Testis (tissue), 3 donors: Measurements from ENCODE around the gene COG2. TPM values are rescaled to one million over a fixed set of nuclear protein-coding genes. Genes with fewer than 3 reads are reported as not detected.

ENCODE experiments used
- DNase-seq: peaks from one replicate; pipeline ENCODE4 v3.0.0-alpha.2; 2019
- H3K27ac ChIP-seq, 2 donors: fragments of 200-600 bp; sonication (generic); one replicate each; pipeline ENCODE4 v1.5.1; 2019
- H3K27me3 ChIP-seq: fragments of 200-600 bp; sonication (generic); one replicate; pipeline ENCODE4 v1.5.1; 2019
- H3K36me3 ChIP-seq: fragments of 200-600 bp; sonication (generic); one replicate; pipeline ENCODE4 v1.5.1; 2017; ENCODE audit warnings: low read depth; ENCODE audit errors: missing control alignments
- H3K4me1 ChIP-seq: fragments of 200-600 bp; sonication (generic); one replicate; pipeline ENCODE4 v1.5.1; 2019
- H3K4me3 ChIP-seq, 2 donors: fragments of 200-600 bp; sonication (generic); one replicate each; pipeline ENCODE4 v1.5.1; 2017 to 2019
- H3K9me3 ChIP-seq: fragments of 200-600 bp; sonication (generic); one replicate; pipeline ENCODE4 v1.5.1; 2017
- POLR2A ChIP-seq: fragments of 450-650 bp; IDR thresholded peaks from one replicate; pipeline ENCODE4 v1.6.1; 2017; ENCODE audit warnings: antibody characterized with exemption, mild to moderate bottlenecking, moderate library complexity
- WGBS, 2 donors: methylation state at CpG; one replicate each; pipeline ENCODE4 v1.1.5; 2018; 5-methylcytosine and 5-hydroxymethylcytosine counted together
- intact Hi-C: fragments of 100-400 bp; cut with DNase I; formaldehyde crosslinking; loops from one replicate; pipeline ENCODE4 v1.15.1; 2023; ENCODE audit warnings: low total_unique reads
- polyA plus RNA-seq: library from polyadenylated mRNA; stranded (reverse); fragments of 350-450 nt; fragmentation: Illumina TruSeq; extraction: RNeasy Lipid Tissue Mini Kit (QIAGEN cat#74804); gene quantifications from one replicate; pipeline ENCODE4 v1.2.3, GENCODE V29; 2014; ENCODE audit warnings: low read depth, low replicate concordance; ENCODE audit not compliant: insufficient read depth
- total RNA-seq, 2 donors: library from RNA; depleted of rRNA; stranded (reverse); fragments of >200 nt; gene quantifications; one replicate each; pipeline ENCODE4 v1.2.3, GENCODE V29; 2016
- TF ChIP-seq, protein P1 (sequence below), 3 experiments: fragments of 450-650 bp in 2 of 3; fragments of 200-600 bp in 1 of 3; sonication (generic) in 1 of 3; IDR thresholded peaks; one replicate each; pipeline ENCODE4 v1.5.1; 2016 to 2019; ENCODE audit warnings: antibody characterized with exemption in 3 of 3, mild to moderate bottlenecking in 2 of 3, moderate library complexity in 1 of 3

The COG2 gene
- total and polyA plus RNA-seq, 3 donors from 2014 or later, result 23.7 to 34.6 (median 29.4) TPM

- intact Hi-C loops, result no loop called here
- WGBS, 2 donors, result 89 to 95% methylated on average over 10 of the region's 10 CpGs
Measured at GRCh38 chr1:230691615-230692014, 49.3 kb downstream of the COG2 start.

DNA sequence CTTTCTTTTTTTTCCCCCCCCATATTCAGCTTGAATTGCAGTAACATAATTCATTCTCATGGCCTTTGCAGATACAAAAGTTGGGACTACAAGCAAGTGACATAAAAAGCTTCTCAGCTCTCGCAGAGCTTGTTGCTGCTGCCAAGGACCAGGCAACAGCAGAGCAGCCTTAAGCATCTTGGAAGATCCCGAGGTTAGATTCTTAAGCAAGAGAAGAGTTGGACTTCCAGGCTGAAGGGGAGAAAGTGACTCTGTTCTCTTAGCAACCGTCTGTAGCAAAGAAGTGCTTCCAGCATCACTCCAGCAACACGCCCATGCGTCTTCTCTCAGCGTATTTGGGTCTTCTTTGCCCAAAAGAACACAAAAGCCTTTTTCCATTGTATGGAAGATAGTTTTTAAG is 50.9 kb downstream of the COG2 start:
- TF ChIP-seq, protein P1, sequence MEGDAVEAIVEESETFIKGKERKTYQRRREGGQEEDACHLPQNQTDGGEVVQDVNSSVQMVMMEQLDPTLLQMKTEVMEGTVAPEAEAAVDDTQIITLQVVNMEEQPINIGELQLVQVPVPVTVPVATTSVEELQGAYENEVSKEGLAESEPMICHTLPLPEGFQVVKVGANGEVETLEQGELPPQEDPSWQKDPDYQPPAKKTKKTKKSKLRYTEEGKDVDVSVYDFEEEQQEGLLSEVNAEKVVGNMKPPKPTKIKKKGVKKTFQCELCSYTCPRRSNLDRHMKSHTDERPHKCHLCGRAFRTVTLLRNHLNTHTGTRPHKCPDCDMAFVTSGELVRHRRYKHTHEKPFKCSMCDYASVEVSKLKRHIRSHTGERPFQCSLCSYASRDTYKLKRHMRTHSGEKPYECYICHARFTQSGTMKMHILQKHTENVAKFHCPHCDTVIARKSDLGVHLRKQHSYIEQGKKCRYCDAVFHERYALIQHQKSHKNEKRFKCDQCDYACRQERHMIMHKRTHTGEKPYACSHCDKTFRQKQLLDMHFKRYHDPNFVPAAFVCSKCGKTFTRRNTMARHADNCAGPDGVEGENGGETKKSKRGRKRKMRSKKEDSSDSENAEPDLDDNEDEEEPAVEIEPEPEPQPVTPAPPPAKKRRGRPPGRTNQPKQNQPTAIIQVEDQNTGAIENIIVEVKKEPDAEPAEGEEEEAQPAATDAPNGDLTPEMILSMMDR (IDR thresholded peaks at IDR 0.05), result no peak
- no peak for TF ChIP-seq POLR2A
- Histone ChIP-seq H3K4me1 (no peaks in the 10 kb centered on the region), H3K27ac (no peak overlapping the region), H3K36me3 (no peaks in the 10 kb centered on the region), H3K27me3 (no peaks in the 10 kb centered on the region), H3K4me3 (no peak overlapping the region), H3K9me3 (no peaks in the 10 kb centered on the region)
- no peak for DNase-seq
- 82 to 87% methylated on average over 6 of the region's 6 CpGs for WGBS, 2 donors
- intact Hi-C loops, result no loop called here

More at GRCh38 chr1:230691615-230692014, 49.3 kb downstream of the COG2 start:
- no peak overlapping the region for H3K4me3 ChIP-seq
- no peak overlapping the region for H3K27ac ChIP-seq
- DNase-seq, result no peak
- TF ChIP-seq, protein P1 (IDR thresholded peaks at IDR 0.05), result no peak
- TF ChIP-seq POLR2A, result no peak
- no peaks in the 10 kb centered on the region for H3K27me3 ChIP-seq
- no peaks in the 10 kb centered on the region for H3K4me1 ChIP-seq
- no peaks in the 10 kb centered on the region for H3K36me3 ChIP-seq
- no peaks in the 10 kb centered on the region for H3K9me3 ChIP-seq

GRCh38 chr1:230693777-230694176 is 51.5 kb downstream of the COG2 start:
- Histone ChIP-seq H3K4me3 (no peak overlapping the region), H3K9me3 (no peaks in the 10 kb centered on the region), H3K27ac (no peak overlapping the region), H3K4me1 (no peaks in the 10 kb centered on the region), H3K36me3 (no peaks in the 10 kb centered on the region), H3K27me3 (no peaks in the 10 kb centered on the region)
- DNase-seq, result no peak
- WGBS, 2 donors, result 81 to 91% methylated on average over 8 of the region's 8 CpGs
- TF ChIP-seq, protein P1 (IDR thresholded peaks at IDR 0.05), result no peak
- no peak for TF ChIP-seq POLR2A
- intact Hi-C loops, result no loop called here

GRCh38 chr1:230694464-230694863 is 52.2 kb downstream of the COG2 start:
- no peak for DNase-seq
- H3K27ac ChIP-seq, result no peak overlapping the region

GRCh38 chr1:230694991-230695390 is 52.7 kb downstream of the COG2 start:
- H3K27ac ChIP-seq, result no peak overlapping the region
- intact Hi-C loops, result no loop called here
- DNase-seq, result no peak
- TF ChIP-seq, protein P1 (IDR thresholded peaks at IDR 0.05), result no peak
- no peak for TF ChIP-seq POLR2A
- H3K36me3 ChIP-seq, result no peaks in the 10 kb centered on the region
- H3K27me3 ChIP-seq, result no peaks in the 10 kb centered on the region
- no peaks in the 10 kb centered on the region for H3K9me3 ChIP-seq
- 60 to 76% methylated on average over 4 of the region's 4 CpGs for WGBS, 2 donors
- no peaks in the 10 kb centered on the region for H3K4me1 ChIP-seq
- H3K4me3 ChIP-seq, result no peak overlapping the region

More at GRCh38 chr1:230694464-230694863, 52.2 kb downstream of the COG2 start:
- TF ChIP-seq POLR2A, result no peak
- TF ChIP-seq, protein P1 (IDR thresholded peaks at IDR 0.05), result no peak
- intact Hi-C loops, result no loop called here
- Histone ChIP-seq H3K9me3 (no peaks in the 10 kb centered on the region), H3K36me3 (no peaks in the 10 kb centered on the region), H3K4me1 (no peaks in the 10 kb centered on the region), H3K27me3 (no peaks in the 10 kb centered on the region), H3K4me3 (no peak overlapping the region)
- WGBS, 2 donors, result 91 to 95% methylated on average over 4 of the region's 4 CpGs
